Body of pancreas (tissue), 4 donors: ENCODE measurements around the gene TMSB15C. TPM values are rescaled to one million over a fixed set of nuclear protein-coding genes. Genes with fewer than 3 reads are reported as not detected.
"Not testable (repeated sequence)": the region's sequence is repeated elsewhere in the genome, so short reads cannot be mapped to it uniquely, and the experiment has no call there.

Source experiments
- ATAC-seq: fragments of 150-250 bp; one replicate; pipeline ENCODE4 v1.9.1; 2016
- DNase-seq, 4 donors: peaks; one replicate each; pipeline ENCODE4 v3.0.0-alpha.2; 2019
- H3K27ac ChIP-seq, 4 donors: fragments of 200-600 bp; sonication (generic); 1 replicate in 3 of 4; 2 replicates in 1 of 4; pipeline versions ENCODE4 v1.5.1 to v1.6.1; 2016 to 2019; ENCODE audit warnings: mild to moderate bottlenecking in 1 of 4, mixed read lengths in 1 of 4, moderate library complexity in 1 of 4
- H3K27me3 ChIP-seq, 2 donors: fragments of 200-600 bp; sonication (generic); one replicate each; pipeline ENCODE4 v1.6.0; 2016; ENCODE audit warnings: mild to moderate bottlenecking in 1 of 2
- H3K36me3 ChIP-seq, 2 donors: fragments of 200-600 bp; sonication (generic); replicated peaks in 1 of 2; 2 replicates each; pipeline ENCODE4 v1.5.1; 2016; ENCODE audit warnings: low read depth in 2 of 2; ENCODE audit not compliant: insufficient read depth in 1 of 2
- H3K4me1 ChIP-seq: fragments of 200-600 bp; sonication (generic); one replicate; pipeline ENCODE4 v1.6.0; 2016
- H3K4me3 ChIP-seq, 2 donors: fragments of 200-600 bp; sonication (generic); 1 replicate in 1 of 2; 2 replicates in 1 of 2; pipeline ENCODE4 v1.5.1; 2016 to 2019
- H3K9me3 ChIP-seq, 3 donors: fragments of 200-600 bp; sonication (generic); 1 replicate in 2 of 3; 2 replicates in 1 of 3; pipeline ENCODE4 v1.5.1; 2016
- CTCF ChIP-seq, 7 experiments: fragments of 450-650 bp in 4 of 7; fragments of 200-600 bp in 3 of 7; sonication (generic) in 3 of 7; IDR thresholded peaks; one replicate each; pipeline ENCODE4 v1.5.1; 2016 to 2019; ENCODE audit warnings: antibody characterized with exemption in 7 of 7
- POLR2A ChIP-seq, 3 donors: fragments of 450-650 bp; IDR thresholded peaks; one replicate each; pipeline ENCODE4 v1.6.1; 2016; ENCODE audit warnings: antibody characterized with exemption in 3 of 3, mild to moderate bottlenecking in 2 of 3
- WGBS, 2 donors: methylation state at CpG; one replicate each; pipeline ENCODE4 v1.1.5; 2017; 5-methylcytosine and 5-hydroxymethylcytosine counted together
- intact Hi-C: fragments of 100-400 bp; cut with DNase I; formaldehyde crosslinking; loops from one replicate; pipeline ENCODE4 v1.15.1; 2023
- total RNA-seq, 2 donors: library from RNA; depleted of rRNA; stranded (reverse); fragments of >200 nt; gene quantifications; one replicate each; pipeline ENCODE4 v1.1.0, GENCODE V29; 2016

Gene TMSB15C
- 1 to 10 TPM in 1 of 2 donors, not detected in 1; 2.1 TPM for total RNA-seq

- H3K4me1 ChIP-seq, H3K27me3 ChIP-seq, DNase-seq, H3K27ac ChIP-seq, H3K9me3 ChIP-seq, H3K36me3 ChIP-seq, H3K4me3 ChIP-seq, intact Hi-C loops: not testable (repeated sequence)
- no CpG with 5 or more reads among the region's 46 CpGs for WGBS, 2 donors
- ATAC-seq, result peak; percentile 60
These were observed at the start of gene TMSB15C for GRCh38 chrX:104075778-104076445. TSS of gene TMSB15C (minus strand) at chrX:104076236.

- intact Hi-C loops, result no loop called here
- no peaks in the 10 kb centered on the region for H3K27me3 ChIP-seq
- H3K27ac ChIP-seq, result no peak overlapping the region
- TF ChIP-seq CTCF (IDR thresholded peaks at IDR 0.05) (no peak), POLR2A (IDR thresholded peaks at IDR 0.05) (no peak)
- DNase-seq, result no peak
- H3K4me1 ChIP-seq, result no peaks in the 10 kb centered on the region
- WGBS, 2 donors, result 68 to 75% methylated on average over 1 to 5 of the region's 5 CpGs
- no peak overlapping the region for H3K4me3 ChIP-seq
- no peaks in the 10 kb centered on the region for H3K36me3 ChIP-seq
- no peaks in the 10 kb centered on the region for H3K9me3 ChIP-seq
- ATAC-seq, result no peak
These were observed 46.8 kb upstream of the TMSB15C start for GRCh38 chrX:104122829-104123228.

GRCh38 chrX:104118765-104119164 is 42.7 kb upstream of the TMSB15C start:
- ATAC-seq, result no peak
- intact Hi-C loops, result no loop called here
- H3K4me3 ChIP-seq, result no peak overlapping the region

GRCh38 chrX:104117759-104118158 is 41.7 kb upstream of the TMSB15C start:
- intact Hi-C loops, result no loop called here
- Histone ChIP-seq H3K36me3 (no peaks in the 10 kb centered on the region), H3K9me3 (no peaks in the 10 kb centered on the region), H3K27me3 (no peaks in the 10 kb centered on the region), H3K27ac (no peak overlapping the region), H3K4me3 (no peak overlapping the region), H3K4me1 (no peaks in the 10 kb centered on the region)
- DNase-seq, result no peak
- no peak for ATAC-seq
- TF ChIP-seq CTCF (IDR thresholded peaks at IDR 0.05), result no peak
- TF ChIP-seq POLR2A (IDR thresholded peaks at IDR 0.05), result no peak

More at GRCh38 chrX:104118765-104119164, 42.7 kb upstream of the TMSB15C start:
- Histone ChIP-seq H3K36me3 (no peaks in the 10 kb centered on the region), H3K27ac (no peak overlapping the region), H3K27me3 (no peaks in the 10 kb centered on the region), H3K9me3 (no peaks in the 10 kb centered on the region), H3K4me1 (no peaks in the 10 kb centered on the region)
- WGBS, 2 donors, result 100% methylated on average over 1 of the region's 1 CpG
- no peak for TF ChIP-seq POLR2A (IDR thresholded peaks at IDR 0.05)
- TF ChIP-seq CTCF (IDR thresholded peaks at IDR 0.05), result no peak
- DNase-seq, result no peak

- no peak for TF ChIP-seq POLR2A (IDR thresholded peaks at IDR 0.05)
- peak; percentile 21 to 57 (median 52) for TF ChIP-seq CTCF (IDR thresholded peaks at IDR 0.05)
- no peaks in the 10 kb centered on the region for H3K4me1 ChIP-seq
- no peaks in the 10 kb centered on the region for H3K36me3 ChIP-seq
- no peaks in the 10 kb centered on the region for H3K9me3 ChIP-seq
- 4 to 7% methylated on average over 12 to 18 of the region's 24 CpGs for WGBS, 2 donors
- peak; percentile 52 to 67 (median 58) for DNase-seq
- ATAC-seq, result peak; percentile 79
- no peaks in the 10 kb centered on the region for H3K27me3 ChIP-seq
- no peak overlapping the region for H3K27ac ChIP-seq
- intact Hi-C loops, result no loop called here
- no peak overlapping the region for H3K4me3 ChIP-seq
These were observed 37.4 kb upstream of the TMSB15C start for GRCh38 chrX:104113222-104113965.
